Measurements from ENCODE around the gene PDXK. TPM values are rescaled to one million over a fixed set of nuclear protein-coding genes. Genes with fewer than 3 reads are reported as not detected.
A peak's percentile ranks its signal among the peaks of the same experiment; 100 is the strongest.

The PDXK gene
- total and polyA plus RNA-seq, 2 of the 13 experiments (the other 11 are each of a cell fraction or from before 2014, with no cell fraction given) = 114 to 184 TPM

DNA sequence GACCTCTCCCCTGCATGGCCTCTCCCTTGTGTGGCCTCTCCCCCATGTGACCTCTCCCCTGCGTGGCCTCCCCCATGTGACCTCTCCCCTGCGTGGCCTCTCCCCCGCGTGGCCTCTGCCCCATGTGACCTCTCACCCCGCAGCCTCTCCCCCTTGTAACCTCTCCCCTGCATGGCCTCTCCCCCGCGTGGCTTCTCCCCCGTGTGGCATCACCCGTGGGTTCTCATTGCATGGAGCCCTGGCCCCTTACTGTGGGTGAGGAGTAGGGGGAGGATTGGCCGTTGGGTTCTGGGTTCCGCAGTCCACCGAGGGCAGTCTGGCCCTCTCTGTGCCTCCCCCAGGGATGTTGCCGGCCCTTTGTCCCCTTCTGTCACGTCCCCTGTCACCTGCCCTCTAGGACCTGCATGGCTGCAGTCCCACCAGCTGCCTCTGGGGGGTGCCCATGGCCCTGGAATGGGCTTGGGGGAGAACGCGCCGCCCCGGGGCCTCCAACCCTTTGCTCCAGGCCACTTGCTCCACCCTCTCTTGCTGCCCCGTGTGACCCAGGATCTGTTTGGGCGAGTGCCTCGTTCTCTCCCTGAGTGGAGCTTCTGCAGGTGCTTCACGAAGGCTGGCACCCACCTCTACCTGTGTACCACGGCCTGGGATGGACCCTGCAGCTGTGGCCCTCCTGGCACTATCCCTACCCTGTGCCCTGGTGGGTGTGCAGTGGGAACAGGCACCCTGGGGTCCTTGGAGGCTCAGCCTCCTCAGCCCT is 91.8 kb downstream of the PDXK start (continued):
- TF ChIP-seq FOXA3 (CRISPR knock-in tag; IDR thresholded peaks at IDR 0.05) (no peak), ZC3H4 (CRISPR knock-in tag; IDR thresholded peaks at IDR 0.05; ENCODE audit: borderline replicate concordance) (no peak), ZNF557 (CRISPR knock-in tag; IDR thresholded peaks at IDR 0.05) (no peak), ZNF672 (CRISPR knock-in tag; IDR thresholded peaks at IDR 0.05) (no peak), SIN3B (IDR thresholded peaks at IDR 0.05; ENCODE audit: low read length) (no peak), SRY (CRISPR knock-in tag; IDR thresholded peaks at IDR 0.05) (0 out of 2 replicates have a peak, but pooled peaks have one; percentile 44), BCL6 (CRISPR knock-in tag; IDR thresholded peaks at IDR 0.05) (no peak), ZNF503 (CRISPR knock-in tag; IDR thresholded peaks at IDR 0.05) (no peak), TBX3 (IDR thresholded peaks at IDR 0.05; ENCODE audit: borderline replicate concordance) (no peak), ZNF589 (CRISPR knock-in tag; conservative IDR thresholded peaks at IDR 0.05) (no peak), ZBTB21 (CRISPR knock-in tag; IDR thresholded peaks at IDR 0.05) (no peak), HNRNPLL (IDR thresholded peaks at IDR 0.05; ENCODE audit: low read depth, low read length, poor library complexity, severe bottlenecking) (no peak), ZNF367 (CRISPR knock-in tag; IDR thresholded peaks at IDR 0.05; ENCODE audit: borderline replicate concordance) (no peak), RAD51 (IDR thresholded peaks at IDR 0.05; ENCODE audit: borderline replicate concordance) (no peak), RBM22 (optimal IDR thresholded peaks at IDR 0.05; ENCODE audit: low read length) (peak; percentile 52), RBAK (CRISPR knock-in tag; IDR thresholded peaks at IDR 0.05) (no peak), FOXK2 (IDR thresholded peaks at IDR 0.05) (no peak), PAX8 (CRISPR knock-in tag; IDR thresholded peaks at IDR 0.05; ENCODE audit: borderline replicate concordance) (no peak), ZNF614 (CRISPR knock-in tag; IDR thresholded peaks at IDR 0.05; ENCODE audit: borderline replicate concordance) (no peak), HOXA7 (CRISPR knock-in tag; IDR thresholded peaks at IDR 0.05) (no peak), ZNF816 (CRISPR knock-in tag; IDR thresholded peaks at IDR 0.05; ENCODE audit: borderline replicate concordance) (no peak), ZBTB3 (CRISPR knock-in tag; IDR thresholded peaks at IDR 0.05; ENCODE audit: borderline replicate concordance, low read depth) (no peak)
- TF ChIP-seq, protein P1, sequence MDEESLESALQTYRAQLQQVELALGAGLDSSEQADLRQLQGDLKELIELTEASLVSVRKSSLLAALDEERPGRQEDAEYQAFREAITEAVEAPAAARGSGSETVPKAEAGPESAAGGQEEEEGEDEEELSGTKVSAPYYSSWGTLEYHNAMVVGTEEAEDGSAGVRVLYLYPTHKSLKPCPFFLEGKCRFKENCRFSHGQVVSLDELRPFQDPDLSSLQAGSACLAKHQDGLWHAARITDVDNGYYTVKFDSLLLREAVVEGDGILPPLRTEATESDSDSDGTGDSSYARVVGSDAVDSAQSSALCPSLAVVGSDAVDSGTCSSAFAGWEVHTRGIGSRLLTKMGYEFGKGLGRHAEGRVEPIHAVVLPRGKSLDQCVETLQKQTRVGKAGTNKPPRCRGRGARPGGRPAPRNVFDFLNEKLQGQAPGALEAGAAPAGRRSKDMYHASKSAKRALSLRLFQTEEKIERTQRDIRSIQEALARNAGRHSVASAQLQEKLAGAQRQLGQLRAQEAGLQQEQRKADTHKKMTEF (CRISPR knock-in tag; IDR thresholded peaks at IDR 0.05) = no peak
- TF ChIP-seq, protein P2, sequence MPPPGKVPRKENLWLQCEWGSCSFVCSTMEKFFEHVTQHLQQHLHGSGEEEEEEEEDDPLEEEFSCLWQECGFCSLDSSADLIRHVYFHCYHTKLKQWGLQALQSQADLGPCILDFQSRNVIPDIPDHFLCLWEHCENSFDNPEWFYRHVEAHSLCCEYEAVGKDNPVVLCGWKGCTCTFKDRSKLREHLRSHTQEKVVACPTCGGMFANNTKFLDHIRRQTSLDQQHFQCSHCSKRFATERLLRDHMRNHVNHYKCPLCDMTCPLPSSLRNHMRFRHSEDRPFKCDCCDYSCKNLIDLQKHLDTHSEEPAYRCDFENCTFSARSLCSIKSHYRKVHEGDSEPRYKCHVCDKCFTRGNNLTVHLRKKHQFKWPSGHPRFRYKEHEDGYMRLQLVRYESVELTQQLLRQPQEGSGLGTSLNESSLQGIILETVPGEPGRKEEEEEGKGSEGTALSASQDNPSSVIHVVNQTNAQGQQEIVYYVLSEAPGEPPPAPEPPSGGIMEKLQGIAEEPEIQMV (CRISPR knock-in tag; IDR thresholded peaks at IDR 0.05; ENCODE audit: low read depth) = peak; percentile 81; the same call in 1 of the 2 replicates
- TF ChIP-seq, protein P3, sequence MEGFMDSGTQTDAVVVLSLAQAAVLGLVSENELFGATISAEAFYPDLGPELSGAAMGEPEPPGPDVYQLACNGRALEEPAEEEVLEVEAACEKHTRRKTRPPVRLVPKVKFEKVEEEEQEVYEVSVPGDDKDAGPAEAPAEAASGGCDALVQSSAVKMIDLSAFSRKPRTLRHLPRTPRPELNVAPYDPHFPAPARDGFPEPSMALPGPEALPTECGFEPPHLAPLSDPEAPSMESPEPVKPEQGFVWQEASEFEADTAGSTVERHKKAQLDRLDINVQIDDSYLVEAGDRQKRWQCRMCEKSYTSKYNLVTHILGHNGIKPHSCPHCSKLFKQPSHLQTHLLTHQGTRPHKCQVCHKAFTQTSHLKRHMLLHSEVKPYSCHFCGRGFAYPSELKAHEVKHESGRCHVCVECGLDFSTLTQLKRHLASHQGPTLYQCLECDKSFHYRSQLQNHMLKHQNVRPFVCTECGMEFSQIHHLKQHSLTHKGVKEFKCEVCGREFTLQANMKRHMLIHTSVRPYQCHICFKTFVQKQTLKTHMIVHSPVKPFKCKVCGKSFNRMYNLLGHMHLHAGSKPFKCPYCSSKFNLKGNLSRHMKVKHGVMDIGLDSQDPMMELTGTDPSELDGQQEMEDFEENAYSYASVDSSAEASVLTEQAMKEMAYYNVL (CRISPR knock-in tag; IDR thresholded peaks at IDR 0.05; ENCODE audit: borderline replicate concordance) = peak; percentile 45; the same call in 1 of the 2 replicates

All from HepG2 (cell line).